GM12873 (cell line): ENCODE results near the gene GLRA1.

Source experiments
- CTCF ChIP-seq: IDR thresholded peaks from 2 replicates; pipeline ENCODE4 v1.5.1; 2012; ENCODE audit warnings: low read depth, mild to moderate bottlenecking, moderate library complexity, low read length, control low read depth; ENCODE audit not compliant: insufficient read depth; ENCODE audit errors: missing control alignments

Gene GLRA1

GRCh38 chr5:151897020-151897552 lies 27.6 kb downstream of the GLRA1 start:
- TF ChIP-seq CTCF, result no peak

GRCh38 chr5:151896031-151896691 lies 28.5 kb downstream of the GLRA1 start:
- TF ChIP-seq CTCF, result no peak

GRCh38 chr5:151895660-151896030 lies 29.0 kb downstream of the GLRA1 start:
- TF ChIP-seq CTCF, result no peak

- no peak for TF ChIP-seq CTCF
Observed at GRCh38 chr5:151892393-151892792, 32.3 kb downstream of the GLRA1 start.

- TF ChIP-seq CTCF, result peak; percentile 14
Observed at GRCh38 chr5:151890299-151890698, 34.4 kb downstream of the GLRA1 start.

GRCh38 chr5:151889614-151890013 lies 35.0 kb downstream of the GLRA1 start:
- TF ChIP-seq CTCF, result no peak

GRCh38 chr5:151886546-151887275 lies 37.9 kb downstream of the GLRA1 start:
- TF ChIP-seq CTCF, result no peak
